K562 (cell line): Measurements from ENCODE around the gene SRPK2. TPM values are rescaled to one million over a fixed set of nuclear protein-coding genes. Genes with fewer than 3 reads are reported as not detected.
A peak's percentile ranks its signal among the peaks of the same experiment; 100 is the strongest.

Experiments used
- ARID2 ChIP-seq: fragments of 450-650 bp; IDR thresholded peaks from 2 replicates; pipeline ENCODE4 v1.6.1; 2017; ENCODE audit warnings: antibody characterized with exemption, mild to moderate bottlenecking
- ATF7 ChIP-seq: fragments of 450-650 bp; IDR thresholded peaks from 2 replicates; pipeline ENCODE4 v1.7.1; 2014; ENCODE audit warnings: mild to moderate bottlenecking, moderate library complexity
- CBX1 ChIP-seq: sonication (generic); IDR thresholded peaks from 2 replicates; pipeline ENCODE4 v1.6.1; 2016; ENCODE audit warnings: antibody characterized with exemption, low read depth, mild to moderate bottlenecking
- CEBPB ChIP-seq: fragments of 450-650 bp; IDR thresholded peaks from 2 replicates; pipeline ENCODE4 v1.6.1; 2016; ENCODE audit warnings: missing genetic modification characterization, missing compliant biosample characterization
- CXXC5 ChIP-seq: fragments of 250-450 bp; sonication (Bioruptor Pico); IDR thresholded peaks from 2 replicates; pipeline ENCODE4 v1.8.0; 2022; ENCODE audit warnings: inconsistent platforms, mild to moderate bottlenecking, moderate library complexity
- DEAF1 ChIP-seq: fragments of 450-650 bp; formaldehyde crosslinking; IDR thresholded peaks from 2 replicates; pipeline ENCODE4 v1.4.0; 2020; ENCODE audit warnings: mild to moderate bottlenecking, moderate library complexity
- DNMT1 ChIP-seq: fragments of 450-650 bp; IDR thresholded peaks from 2 replicates; pipeline ENCODE4 v1.6.1; 2016; ENCODE audit warnings: antibody characterized with exemption, mild to moderate bottlenecking
- EHMT2 ChIP-seq: fragments of 450-650 bp; IDR thresholded peaks from 2 replicates; pipeline ENCODE4 v1.6.1; 2018; ENCODE audit warnings: antibody characterized with exemption
- EZH2 ChIP-seq: IDR thresholded peaks from 2 replicates; pipeline ENCODE4 v1.6.1; 2012; ENCODE audit warnings: low read depth, mild to moderate bottlenecking, inconsistent platforms, low read length, borderline replicate concordance
- MEF2A ChIP-seq: IDR thresholded peaks from 2 replicates; pipeline ENCODE4 v1.6.1; 2011; ENCODE audit warnings: low read depth, mild to moderate bottlenecking, low read length, moderate library complexity; ENCODE audit not compliant: control insufficient read depth
- NFE2 ChIP-seq: IDR thresholded peaks from 2 replicates; pipeline ENCODE4 v1.6.1; 2014; ENCODE audit warnings: antibody characterized with exemption, low read depth
- NFIC ChIP-seq: fragments of 450-650 bp; IDR thresholded peaks from 2 replicates; pipeline ENCODE4 v1.6.1; 2017; ENCODE audit warnings: mild to moderate bottlenecking, inconsistent platforms
- NUFIP1 ChIP-seq: fragments of 450-650 bp; IDR thresholded peaks from 2 replicates; pipeline ENCODE4 v1.6.1; 2018; ENCODE audit not compliant: partially characterized antibody
- RBM39 ChIP-seq: fragments of 200-400 bp; formaldehyde crosslinking; optimal IDR thresholded peaks from 2 replicates; pipeline ENCODE3; 2018; ENCODE audit warnings: low read depth, low read length
- SMARCC2 ChIP-seq: fragments of 450-650 bp; IDR thresholded peaks from 2 replicates; pipeline ENCODE4 v1.6.1; 2017; ENCODE audit warnings: antibody characterized with exemption, moderate library complexity, mild to moderate bottlenecking, low read depth
- ZC3H11A ChIP-seq: IDR thresholded peaks from 2 replicates; pipeline ENCODE4 v1.6.1; 2012; ENCODE audit warnings: low read depth, low read length, improper control_type of control experiment
- ZKSCAN8 ChIP-seq: fragments of 200-800 bp; sonication (Bioruptor generic); IDR thresholded peaks from 2 replicates; pipeline ENCODE4 v1.6.1; 2016; ENCODE audit warnings: missing genetic modification characterization, missing compliant biosample characterization
- ZNF592 ChIP-seq: fragments of 450-650 bp; IDR thresholded peaks from 2 replicates; pipeline ENCODE4 v1.6.1; 2017; ENCODE audit warnings: antibody characterized with exemption, mild to moderate bottlenecking
- polyA plus RNA-seq, 8 experiments: library from polyadenylated mRNA; depleted of rRNA in 4 of 8; stranded (reverse) in 5 of 8; unstranded in 3 of 8; fragments of >200 nt; fragmentation: Nextera tagmentation in 2 of 8; fragmentation: Illumina TruSeq in 1 of 8; extraction: Ambion mirVana in 2 of 8; extraction: Trizol in 1 of 8; gene quantifications; 2 replicates each; pipeline versions ENCODE4 v1.2.1 to v1.2.3, GENCODE V29; 2011 to 2014; ENCODE audit warnings: inconsistent platforms in 1 of 8, missing spikeins in 1 of 8
- total RNA-seq, 7 experiments: library from RNA; depleted of rRNA in 6 of 7; stranded (reverse); fragments of >200 nt in 6 of 7; fragmentation: Illumina TruSeq in 2 of 7; extraction: Trizol in 2 of 7; gene quantifications; 2 replicates each; pipeline versions ENCODE4 v1.2.1 to v1.2.3, GENCODE V29; 2011 to 2021; ENCODE audit warnings: low replicate concordance in 1 of 7
- TF ChIP-seq, protein P1 (sequence below): sonication (generic); formaldehyde crosslinking; IDR thresholded peaks from 2 replicates; pipeline ENCODE4 v1.8.1; 2023; ENCODE audit warnings: mild to moderate bottlenecking, missing genetic modification reagents

Gene SRPK2
- total and polyA plus RNA-seq, 9 of the 15 experiments (the other 6 are each of a cell fraction or from before 2014, with no cell fraction given) = 21.5 to 44.7 (median 33.3) TPM

GRCh38 chr7:105131033-105131656, 257.6 kb downstream of the SRPK2 start (continued):
- peak; percentile 67; the same call in 1 of the 2 replicates for TF ChIP-seq SMARCC2
- peak; percentile 88 for TF ChIP-seq NFE2
- TF ChIP-seq DNMT1 = no peak
- TF ChIP-seq EHMT2 = no peak; the same call in 1 of the 2 replicates
- TF ChIP-seq ZKSCAN8 = peak; percentile 82
- TF ChIP-seq RBM39 = peak; percentile 27
- no peak for TF ChIP-seq CEBPB (tag)
- TF ChIP-seq MEF2A = no peak
- TF ChIP-seq ARID2 = no peak
- TF ChIP-seq, protein P1, sequence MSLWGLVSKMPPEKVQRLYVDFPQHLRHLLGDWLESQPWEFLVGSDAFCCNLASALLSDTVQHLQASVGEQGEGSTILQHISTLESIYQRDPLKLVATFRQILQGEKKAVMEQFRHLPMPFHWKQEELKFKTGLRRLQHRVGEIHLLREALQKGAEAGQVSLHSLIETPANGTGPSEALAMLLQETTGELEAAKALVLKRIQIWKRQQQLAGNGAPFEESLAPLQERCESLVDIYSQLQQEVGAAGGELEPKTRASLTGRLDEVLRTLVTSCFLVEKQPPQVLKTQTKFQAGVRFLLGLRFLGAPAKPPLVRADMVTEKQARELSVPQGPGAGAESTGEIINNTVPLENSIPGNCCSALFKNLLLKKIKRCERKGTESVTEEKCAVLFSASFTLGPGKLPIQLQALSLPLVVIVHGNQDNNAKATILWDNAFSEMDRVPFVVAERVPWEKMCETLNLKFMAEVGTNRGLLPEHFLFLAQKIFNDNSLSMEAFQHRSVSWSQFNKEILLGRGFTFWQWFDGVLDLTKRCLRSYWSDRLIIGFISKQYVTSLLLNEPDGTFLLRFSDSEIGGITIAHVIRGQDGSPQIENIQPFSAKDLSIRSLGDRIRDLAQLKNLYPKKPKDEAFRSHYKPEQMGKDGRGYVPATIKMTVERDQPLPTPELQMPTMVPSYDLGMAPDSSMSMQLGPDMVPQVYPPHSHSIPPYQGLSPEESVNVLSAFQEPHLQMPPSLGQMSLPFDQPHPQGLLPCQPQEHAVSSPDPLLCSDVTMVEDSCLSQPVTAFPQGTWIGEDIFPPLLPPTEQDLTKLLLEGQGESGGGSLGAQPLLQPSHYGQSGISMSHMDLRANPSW (CRISPR knock-in tag) = no peak
- TF ChIP-seq NFIC = no peak
- TF ChIP-seq ZC3H11A = peak; percentile 60; the same call in 1 of the 2 replicates
- peak; percentile 99 for TF ChIP-seq ZNF592
- TF ChIP-seq NUFIP1 = no peak
- TF ChIP-seq EZH2 = no peak
- peak; percentile 25; the same call in 1 of the 2 replicates for TF ChIP-seq DEAF1 (CRISPR knock-in tag)
- TF ChIP-seq ATF7 = no peak; the same call in 1 of the 2 replicates
- TF ChIP-seq CBX1 = peak; percentile 23; the same call in 1 of the 2 replicates
- peak; percentile 45 for TF ChIP-seq CXXC5 (CRISPR knock-in tag)
